Measurements from ENCODE around the gene UPK1A.

DNA sequence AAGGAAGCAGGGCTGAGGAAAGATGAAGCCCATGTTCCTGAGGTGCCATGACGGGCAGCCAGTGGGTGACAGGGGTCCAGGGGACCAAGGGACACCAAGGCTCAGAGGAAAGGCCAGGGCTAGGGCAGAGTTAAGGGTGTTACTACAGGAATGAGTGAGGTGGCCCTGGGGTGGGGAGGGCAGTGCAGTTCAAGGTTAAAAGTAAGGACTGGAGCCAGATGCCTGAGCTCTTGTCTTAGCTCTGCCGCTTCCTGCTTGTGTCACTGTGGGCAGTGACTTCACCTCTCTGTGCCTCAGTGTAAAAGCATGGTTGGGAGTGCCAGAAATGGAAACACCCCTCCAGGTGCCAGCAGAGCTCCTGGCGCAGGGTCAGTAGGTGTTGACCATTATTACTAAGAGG lies 29.7 kb upstream of the UPK1A start:
- TF ChIP-seq, protein P1, sequence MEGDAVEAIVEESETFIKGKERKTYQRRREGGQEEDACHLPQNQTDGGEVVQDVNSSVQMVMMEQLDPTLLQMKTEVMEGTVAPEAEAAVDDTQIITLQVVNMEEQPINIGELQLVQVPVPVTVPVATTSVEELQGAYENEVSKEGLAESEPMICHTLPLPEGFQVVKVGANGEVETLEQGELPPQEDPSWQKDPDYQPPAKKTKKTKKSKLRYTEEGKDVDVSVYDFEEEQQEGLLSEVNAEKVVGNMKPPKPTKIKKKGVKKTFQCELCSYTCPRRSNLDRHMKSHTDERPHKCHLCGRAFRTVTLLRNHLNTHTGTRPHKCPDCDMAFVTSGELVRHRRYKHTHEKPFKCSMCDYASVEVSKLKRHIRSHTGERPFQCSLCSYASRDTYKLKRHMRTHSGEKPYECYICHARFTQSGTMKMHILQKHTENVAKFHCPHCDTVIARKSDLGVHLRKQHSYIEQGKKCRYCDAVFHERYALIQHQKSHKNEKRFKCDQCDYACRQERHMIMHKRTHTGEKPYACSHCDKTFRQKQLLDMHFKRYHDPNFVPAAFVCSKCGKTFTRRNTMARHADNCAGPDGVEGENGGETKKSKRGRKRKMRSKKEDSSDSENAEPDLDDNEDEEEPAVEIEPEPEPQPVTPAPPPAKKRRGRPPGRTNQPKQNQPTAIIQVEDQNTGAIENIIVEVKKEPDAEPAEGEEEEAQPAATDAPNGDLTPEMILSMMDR (IDR thresholded peaks at IDR 0.05), result no peak
- TF ChIP-seq POLR2A (IDR thresholded peaks at IDR 0.05), result no peak
